ENCODE measurements around the gene MAP1LC3B. TPM values are rescaled to one million over a fixed set of nuclear protein-coding genes. Genes with fewer than 3 reads are reported as not detected.

The MAP1LC3B gene
- total RNA-seq, 4 donors from 2014 or later: 26.3 to 79.7 (median 58.0) TPM

- Histone ChIP-seq H3K36me3 (no peaks in the 10 kb centered on the region), H3K9me3 (no peaks in the 10 kb centered on the region), H3K27me3 (no peaks in the 10 kb centered on the region), H3K27ac (no peak overlapping the region), H3K4me1 (no peaks in the 10 kb centered on the region), H3K4me3 (no peak overlapping the region)
- TF ChIP-seq, protein P1, sequence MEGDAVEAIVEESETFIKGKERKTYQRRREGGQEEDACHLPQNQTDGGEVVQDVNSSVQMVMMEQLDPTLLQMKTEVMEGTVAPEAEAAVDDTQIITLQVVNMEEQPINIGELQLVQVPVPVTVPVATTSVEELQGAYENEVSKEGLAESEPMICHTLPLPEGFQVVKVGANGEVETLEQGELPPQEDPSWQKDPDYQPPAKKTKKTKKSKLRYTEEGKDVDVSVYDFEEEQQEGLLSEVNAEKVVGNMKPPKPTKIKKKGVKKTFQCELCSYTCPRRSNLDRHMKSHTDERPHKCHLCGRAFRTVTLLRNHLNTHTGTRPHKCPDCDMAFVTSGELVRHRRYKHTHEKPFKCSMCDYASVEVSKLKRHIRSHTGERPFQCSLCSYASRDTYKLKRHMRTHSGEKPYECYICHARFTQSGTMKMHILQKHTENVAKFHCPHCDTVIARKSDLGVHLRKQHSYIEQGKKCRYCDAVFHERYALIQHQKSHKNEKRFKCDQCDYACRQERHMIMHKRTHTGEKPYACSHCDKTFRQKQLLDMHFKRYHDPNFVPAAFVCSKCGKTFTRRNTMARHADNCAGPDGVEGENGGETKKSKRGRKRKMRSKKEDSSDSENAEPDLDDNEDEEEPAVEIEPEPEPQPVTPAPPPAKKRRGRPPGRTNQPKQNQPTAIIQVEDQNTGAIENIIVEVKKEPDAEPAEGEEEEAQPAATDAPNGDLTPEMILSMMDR (IDR thresholded peaks at IDR 0.05): no peak
- no peak for TF ChIP-seq POLR2A (IDR thresholded peaks at IDR 0.05)
- no peak for DNase-seq
- intact Hi-C loops (cut with DNase I; ENCODE audit: low total_unique reads): no loop called here
These were observed 49.9 kb downstream of the MAP1LC3B start for GRCh38 chr16:87441886-87442580.

GRCh38 chr16:87442581-87442966 lies 50.4 kb downstream of the MAP1LC3B start:
- no peak overlapping the region for H3K4me3 ChIP-seq
- no peaks in the 10 kb centered on the region for H3K27me3 ChIP-seq
- H3K9me3 ChIP-seq: no peaks in the 10 kb centered on the region
- H3K4me1 ChIP-seq: no peaks in the 10 kb centered on the region
- DNase-seq: no peak
- TF ChIP-seq, protein P1 (IDR thresholded peaks at IDR 0.05): no peak
- no peak for TF ChIP-seq POLR2A (IDR thresholded peaks at IDR 0.05)
- H3K36me3 ChIP-seq: no peaks in the 10 kb centered on the region
- intact Hi-C loops (cut with DNase I; ENCODE audit: low total_unique reads): no loop called here
- no peak overlapping the region for H3K27ac ChIP-seq

- no peak for DNase-seq
- Histone ChIP-seq H3K27ac (no peak overlapping the region), H3K27me3 (no peaks in the 10 kb centered on the region), H3K4me3 (no peak overlapping the region), H3K4me1 (no peaks in the 10 kb centered on the region), H3K36me3 (no peaks in the 10 kb centered on the region), H3K9me3 (no peaks in the 10 kb centered on the region)
- intact Hi-C loops (cut with DNase I; ENCODE audit: low total_unique reads): no loop called here
- TF ChIP-seq POLR2A (IDR thresholded peaks at IDR 0.05): no peak
- TF ChIP-seq, protein P1 (IDR thresholded peaks at IDR 0.05): no peak
These were observed 50.9 kb downstream of the MAP1LC3B start for GRCh38 chr16:87443016-87443415.

DNA sequence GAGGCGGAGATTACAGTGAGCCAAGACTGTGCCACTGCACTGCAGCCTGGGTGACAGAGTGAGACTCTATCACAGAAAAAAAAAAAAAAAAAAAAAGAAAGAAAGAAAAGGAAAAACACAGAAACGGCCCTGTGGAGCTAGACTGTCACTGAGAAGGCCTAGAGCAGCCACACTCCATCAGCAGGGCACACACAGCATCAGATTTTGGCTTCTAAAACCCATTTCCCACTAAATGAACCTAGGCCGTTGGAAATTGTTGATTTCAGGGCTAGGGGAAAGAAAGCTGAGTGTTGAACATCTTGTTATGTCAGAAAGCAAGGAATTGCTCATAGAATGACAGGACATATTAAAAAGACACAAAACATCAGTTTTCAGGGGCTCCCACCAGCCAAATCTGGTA lies 51.8 kb downstream of the MAP1LC3B start:
- Histone ChIP-seq H3K27me3 (no peaks in the 10 kb centered on the region), H3K4me1 (no peaks in the 10 kb centered on the region), H3K9me3 (no peaks in the 10 kb centered on the region), H3K4me3 (no peak overlapping the region), H3K27ac (no peak overlapping the region), H3K36me3 (no peaks in the 10 kb centered on the region)
- TF ChIP-seq, protein P1 (IDR thresholded peaks at IDR 0.05): no peak
- no peak for TF ChIP-seq POLR2A (IDR thresholded peaks at IDR 0.05)
- intact Hi-C loops (cut with DNase I; ENCODE audit: low total_unique reads): no loop called here
- DNase-seq: no peak

- Histone ChIP-seq H3K9me3 (no peaks in the 10 kb centered on the region), H3K27me3 (no peaks in the 10 kb centered on the region), H3K27ac (no peak overlapping the region), H3K36me3 (no peaks in the 10 kb centered on the region), H3K4me3 (no peak overlapping the region), H3K4me1 (no peaks in the 10 kb centered on the region)
- TF ChIP-seq, protein P1 (IDR thresholded peaks at IDR 0.05): no peak
- no peak for TF ChIP-seq POLR2A (IDR thresholded peaks at IDR 0.05)
- intact Hi-C loops (cut with DNase I; ENCODE audit: low total_unique reads): no loop called here
- no peak for DNase-seq
These were observed 53.4 kb downstream of the MAP1LC3B start for GRCh38 chr16:87445486-87445885.

Measured in uterus (tissue), 4 donors.